ENCODE measurements around the gene LACC1.

- no peak for TF ChIP-seq CTCF (IDR thresholded peaks at IDR 0.05)
- TF ChIP-seq EP300 (IDR thresholded peaks at IDR 0.05), result no peak
- no peak for TF ChIP-seq POLR2A (IDR thresholded peaks at IDR 0.05)
Observed at GRCh38 chr13:43852923-43853404, 26.7 kb upstream of the LACC1 start.
